TTC549 (cell line): ENCODE results near the gene PPIP5K1.
A peak's percentile ranks its signal among the peaks of the same experiment; 100 is the strongest.

Experiments
- FAIRE-seq: peaks from 2 replicates; lab custom pipeline; 2012; peaks lifted over from hg19 to GRCh38; lab: Jason Lieb, UNC

PPIP5K1 gene

GRCh38 chr15:43517354-43518196, 72.4 kb downstream of the PPIP5K1 start, which contains the start of gene MAP1A:
Gene MAP1A, plus strand, starts transcription at chr15:43517608. Its CDS starts 3,866 bp downstream, at chr15:43521474.
- FAIRE-seq = no peak

- FAIRE-seq = no peak
Observed at GRCh38 chr15:43516801-43517353, 73.1 kb downstream of the PPIP5K1 start.

- FAIRE-seq = no peak
Observed at GRCh38 chr15:43516185-43516584, 73.8 kb downstream of the PPIP5K1 start.

- no peak for FAIRE-seq
Observed at GRCh38 chr15:43515741-43516140, 74.3 kb downstream of the PPIP5K1 start.

GRCh38 chr15:43514241-43515057, 75.6 kb downstream of the PPIP5K1 start:
- FAIRE-seq = no peak

GRCh38 chr15:43513550-43513949, 76.5 kb downstream of the PPIP5K1 start:
- no peak for FAIRE-seq

GRCh38 chr15:43511012-43511885, 78.8 kb downstream of the PPIP5K1 start:
- FAIRE-seq = no peak

GRCh38 chr15:43510200-43511011, 79.6 kb downstream of the PPIP5K1 start:
- FAIRE-seq = peak; percentile 79

GRCh38 chr15:43509660-43510199, 80.3 kb downstream of the PPIP5K1 start:
- FAIRE-seq = no peak

- no peak for FAIRE-seq
Observed at GRCh38 chr15:43508991-43509659, 80.9 kb downstream of the PPIP5K1 start.

- no peak for FAIRE-seq
Observed at GRCh38 chr15:43508421-43508820, 81.6 kb downstream of the PPIP5K1 start.

GRCh38 chr15:43505738-43506137, 84.3 kb downstream of the PPIP5K1 start:
- no peak for FAIRE-seq

GRCh38 chr15:43499635-43500034, 90.4 kb downstream of the PPIP5K1 start:
- no peak for FAIRE-seq

GRCh38 chr15:43498990-43499389, 91.0 kb downstream of the PPIP5K1 start:
- no peak for FAIRE-seq

GRCh38 chr15:43493703-43494472, 96.1 kb downstream of the PPIP5K1 start:
- no peak for FAIRE-seq

GRCh38 chr15:43492673-43493601, 97.1 kb downstream of the PPIP5K1 start, which contains the start of gene TP53BP1:
Gene TP53BP1, minus strand, starts transcription at chr15:43493156. Its CDS starts 113 bp downstream, at chr15:43493043.
- peak; percentile 76 for FAIRE-seq

GRCh38 chr15:43492266-43492665, 97.7 kb downstream of the PPIP5K1 start:
- no peak for FAIRE-seq

GRCh38 chr15:43489191-43489590, 100.8 kb downstream of the PPIP5K1 start:
- no peak for FAIRE-seq
